ENCODE data around the gene STRIT1.

DNA sequence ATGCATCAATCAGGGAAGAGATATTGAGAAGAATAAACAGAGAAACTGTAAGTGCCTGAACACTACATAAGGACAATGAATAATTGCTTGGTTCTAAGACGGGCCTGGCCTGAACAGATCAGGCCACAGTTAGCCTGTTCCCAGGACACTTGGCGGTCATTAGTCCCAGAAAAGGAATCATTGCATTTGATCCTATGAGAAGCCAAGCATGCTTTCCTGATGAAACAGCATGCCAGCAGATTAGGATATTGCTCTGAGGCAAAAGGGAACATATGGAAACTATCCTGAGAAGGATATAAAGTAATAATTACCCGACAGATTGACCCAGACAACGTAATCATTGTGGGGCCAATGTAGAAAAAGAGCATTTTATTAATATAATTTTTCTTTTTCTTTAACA is 51.9 kb downstream of the STRIT1 start:
- TF ChIP-seq GATA3 (IDR thresholded peaks at IDR 0.05; ENCODE audit: low read depth, low read length) (no peak), GATA2 (IDR thresholded peaks at IDR 0.05; ENCODE audit: low read depth, low read length) (no peak)

All from SH-SY5Y (cell line).